Measurements from ENCODE around the gene FAM135A.

Gene FAM135A

DNA sequence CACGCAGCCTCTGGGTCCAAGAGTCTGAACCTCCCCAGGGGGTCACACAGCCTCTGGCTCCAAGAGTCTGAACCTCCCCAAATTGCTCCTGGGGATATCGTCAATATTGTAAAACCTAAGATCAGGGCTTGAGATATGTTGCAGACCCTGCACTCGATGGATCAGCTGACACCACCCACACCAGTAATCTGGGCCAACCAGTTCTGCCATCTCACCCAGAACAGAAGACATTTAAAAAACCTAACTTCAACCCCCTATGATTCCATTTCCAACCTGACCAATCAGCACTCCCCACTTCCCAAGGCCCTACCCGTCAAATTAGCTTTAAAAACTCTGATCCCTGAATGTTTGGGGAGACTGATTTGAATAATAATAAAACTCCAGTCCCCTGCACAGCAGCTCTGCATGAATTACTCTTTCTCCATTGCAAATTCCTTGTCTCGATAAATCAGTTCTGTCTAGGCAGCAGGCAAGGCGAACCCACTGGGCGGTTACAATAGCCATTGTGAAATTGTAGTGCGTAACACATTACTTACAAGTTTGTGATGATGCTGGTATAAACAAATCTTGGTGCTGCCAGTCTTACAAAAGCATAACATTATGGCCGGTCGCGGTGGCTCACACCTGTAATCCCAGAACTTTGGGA lies 32.4 kb upstream of the FAM135A start:
- Histone ChIP-seq H3K4me3 (ENCODE audit: low read length) (no peak overlapping the region), H3K9ac (ENCODE audit: low read length) (no peak overlapping the region), H3K36me3 (ENCODE audit: control insufficient read depth, insufficient read depth, low read length) (no peaks in the 10 kb centered on the region)

DNA sequence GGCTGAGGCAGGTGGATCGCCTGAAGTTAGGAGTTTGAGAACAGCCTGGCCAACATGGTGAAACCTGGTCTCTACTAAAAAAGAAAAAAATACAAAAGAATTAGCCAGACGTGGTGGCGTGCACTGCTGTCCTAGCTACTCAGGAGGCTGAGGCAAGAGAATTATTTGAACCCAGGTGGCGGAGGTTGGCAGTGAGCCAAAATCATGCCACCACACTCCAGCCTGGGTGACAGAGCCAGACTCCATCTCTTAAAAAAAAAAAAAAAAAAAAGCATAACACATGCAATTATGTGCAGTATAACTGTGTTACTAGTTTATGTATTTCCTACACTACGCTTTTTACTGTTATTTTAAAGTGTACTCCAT lies 31.9 kb upstream of the FAM135A start:
- Histone ChIP-seq H3K36me3 (ENCODE audit: control insufficient read depth, insufficient read depth, low read length) (no peaks in the 10 kb centered on the region), H3K9me3 (ENCODE audit: control insufficient read depth, low read length) (no peaks in the 10 kb centered on the region), H3K27me3 (ENCODE audit: control insufficient read depth, insufficient read depth, low read length) (no peaks in the 10 kb centered on the region), H3K9ac (ENCODE audit: low read length) (no peak overlapping the region), H3K4me1 (ENCODE audit: control insufficient read depth, insufficient read depth, low read length) (no peaks in the 10 kb centered on the region), H3K4me3 (ENCODE audit: low read length) (no peak overlapping the region)

More for the DNA sequence above, 32.4 kb upstream of the FAM135A start:
- H3K4me1 ChIP-seq (ENCODE audit: control insufficient read depth, insufficient read depth, low read length) = no peaks in the 10 kb centered on the region
- H3K27me3 ChIP-seq (ENCODE audit: control insufficient read depth, insufficient read depth, low read length) = no peaks in the 10 kb centered on the region
- no peaks in the 10 kb centered on the region for H3K9me3 ChIP-seq (ENCODE audit: control insufficient read depth, low read length)

DNA sequence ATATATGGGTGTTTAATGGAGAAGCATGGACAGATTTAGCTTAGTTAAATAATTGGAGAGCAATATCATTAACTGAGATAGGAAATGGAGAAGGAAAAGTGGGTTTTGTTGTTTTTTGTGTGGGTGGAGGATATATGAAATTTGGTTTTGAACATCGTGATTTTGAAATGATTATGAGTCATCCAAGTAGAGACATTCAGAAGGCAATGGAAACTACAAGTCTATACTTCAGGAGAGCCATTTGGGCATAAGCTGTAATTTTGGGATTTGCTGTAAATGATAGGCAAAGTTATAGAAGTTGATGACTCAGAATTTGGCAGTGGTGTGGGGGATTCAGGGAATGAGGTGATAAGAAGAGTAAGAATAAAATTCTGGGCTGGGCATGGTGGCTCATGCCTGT lies 27.4 kb upstream of the FAM135A start:
- Histone ChIP-seq H3K9me3 (ENCODE audit: control insufficient read depth, low read length) (no peaks in the 10 kb centered on the region), H3K9ac (ENCODE audit: low read length) (no peak overlapping the region), H3K36me3 (ENCODE audit: control insufficient read depth, insufficient read depth, low read length) (no peaks in the 10 kb centered on the region), H3K4me3 (ENCODE audit: low read length) (no peak overlapping the region), H3K27me3 (ENCODE audit: control insufficient read depth, insufficient read depth, low read length) (no peaks in the 10 kb centered on the region), H3K4me1 (ENCODE audit: control insufficient read depth, insufficient read depth, low read length) (peaks cover 6% of the 10 kb centered on the region)

DNA sequence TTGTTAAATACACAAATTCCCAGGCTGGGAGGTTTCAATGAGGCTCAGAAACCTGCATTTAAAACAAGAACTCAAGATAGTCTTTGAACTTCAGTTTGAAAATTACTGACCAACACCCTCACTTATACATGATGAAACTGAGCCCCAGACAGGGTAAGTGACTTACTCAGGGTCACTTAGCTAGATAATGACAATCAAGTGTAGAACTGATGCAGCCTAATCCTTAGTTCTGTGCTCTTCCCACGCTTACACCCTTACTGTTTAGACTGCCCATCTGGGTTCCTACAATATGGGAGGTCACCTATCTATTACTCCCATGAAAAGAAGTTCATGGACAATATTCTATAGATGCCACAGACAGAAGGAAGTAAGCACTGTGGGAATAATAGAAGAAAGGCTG lies 24.5 kb upstream of the FAM135A start:
- Histone ChIP-seq H3K4me3 (ENCODE audit: low read length) (no peak overlapping the region), H3K4me1 (ENCODE audit: control insufficient read depth, insufficient read depth, low read length) (peaks cover 10% of the 10 kb centered on the region), H3K27me3 (ENCODE audit: control insufficient read depth, insufficient read depth, low read length) (no peaks in the 10 kb centered on the region), H3K9me3 (ENCODE audit: control insufficient read depth, low read length) (no peaks in the 10 kb centered on the region), H3K36me3 (ENCODE audit: control insufficient read depth, insufficient read depth, low read length) (no peaks in the 10 kb centered on the region), H3K9ac (ENCODE audit: low read length) (no peak overlapping the region)

DNA sequence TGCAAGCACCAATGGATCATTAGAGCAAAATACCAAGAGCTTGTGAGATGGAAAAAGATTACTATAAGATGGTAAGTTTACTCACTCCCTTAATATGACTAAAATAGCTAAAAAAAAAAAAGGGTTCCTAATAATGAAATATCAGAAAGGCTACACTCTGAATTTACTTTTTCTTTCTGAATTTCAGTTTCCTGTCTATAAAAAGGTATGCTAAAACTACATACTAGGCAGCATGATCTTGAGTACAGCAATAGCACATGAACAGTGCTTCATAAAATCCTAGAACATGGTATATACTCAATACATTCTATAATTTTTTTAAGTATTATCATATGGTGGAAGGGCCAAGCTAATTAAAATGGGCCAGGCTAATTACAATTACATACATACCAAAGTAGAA lies 24.0 kb upstream of the FAM135A start:
- H3K9me3 ChIP-seq (ENCODE audit: control insufficient read depth, low read length) = no peaks in the 10 kb centered on the region
- H3K4me3 ChIP-seq (ENCODE audit: low read length) = no peak overlapping the region

DNA sequence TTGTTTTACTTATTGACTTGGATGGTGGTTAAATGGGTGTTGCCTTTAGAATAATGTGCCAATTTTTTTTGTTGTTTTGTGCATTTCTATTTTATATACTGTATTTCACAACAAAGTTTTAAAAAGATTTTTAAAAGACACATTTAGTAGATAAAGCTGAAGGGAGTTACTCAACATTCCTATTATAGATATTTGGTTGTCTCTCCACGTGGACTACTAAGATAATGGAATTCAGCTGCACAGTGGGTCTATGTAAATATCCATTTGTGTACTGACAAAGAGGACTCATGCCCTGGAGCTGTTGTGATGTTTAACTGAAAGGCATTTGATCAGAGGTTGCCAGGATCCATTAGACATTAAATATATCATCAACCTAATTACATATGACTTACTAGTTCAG lies 23.2 kb upstream of the FAM135A start:
- H3K9me3 ChIP-seq (ENCODE audit: control insufficient read depth, low read length) = no peaks in the 10 kb centered on the region
- H3K4me1 ChIP-seq (ENCODE audit: control insufficient read depth, insufficient read depth, low read length) = peaks cover 18% of the 10 kb centered on the region
- H3K36me3 ChIP-seq (ENCODE audit: control insufficient read depth, insufficient read depth, low read length) = no peaks in the 10 kb centered on the region

More for the DNA sequence above, 24.0 kb upstream of the FAM135A start:
- Histone ChIP-seq H3K4me1 (ENCODE audit: control insufficient read depth, insufficient read depth, low read length) (peaks cover 10% of the 10 kb centered on the region), H3K36me3 (ENCODE audit: control insufficient read depth, insufficient read depth, low read length) (no peaks in the 10 kb centered on the region), H3K27me3 (ENCODE audit: control insufficient read depth, insufficient read depth, low read length) (no peaks in the 10 kb centered on the region), H3K9ac (ENCODE audit: low read length) (no peak overlapping the region)

DNA sequence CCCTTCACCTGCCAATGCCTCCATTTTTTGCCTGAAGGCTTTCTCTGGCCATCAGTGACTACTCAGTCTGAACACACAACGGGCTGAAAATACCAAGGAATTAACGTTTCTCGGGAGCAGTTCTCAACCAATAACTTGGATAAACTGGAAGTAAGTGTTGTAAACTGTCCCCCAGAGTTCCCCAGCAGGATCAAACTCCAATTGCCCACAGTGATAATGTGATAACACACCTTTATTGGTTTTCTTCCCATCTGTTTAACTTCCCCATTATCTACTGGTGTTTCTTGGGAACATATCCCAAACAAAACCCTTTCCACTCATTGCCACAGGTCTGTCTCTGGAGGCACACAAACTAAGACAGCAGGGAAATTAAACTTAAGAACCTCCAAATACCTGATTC lies 21.8 kb upstream of the FAM135A start:
- peaks cover 26% of the 10 kb centered on the region for H3K4me1 ChIP-seq (ENCODE audit: control insufficient read depth, insufficient read depth, low read length)
- no peaks in the 10 kb centered on the region for H3K36me3 ChIP-seq (ENCODE audit: control insufficient read depth, insufficient read depth, low read length)
- H3K27me3 ChIP-seq (ENCODE audit: control insufficient read depth, insufficient read depth, low read length) = no peaks in the 10 kb centered on the region
- H3K9ac ChIP-seq (ENCODE audit: low read length) = no peak overlapping the region
- no peaks in the 10 kb centered on the region for H3K9me3 ChIP-seq (ENCODE audit: control insufficient read depth, low read length)
- H3K4me3 ChIP-seq (ENCODE audit: low read length) = no peak overlapping the region

More for the DNA sequence above, 23.2 kb upstream of the FAM135A start:
- Histone ChIP-seq H3K9ac (ENCODE audit: low read length) (no peak overlapping the region), H3K4me3 (ENCODE audit: low read length) (no peak overlapping the region), H3K27me3 (ENCODE audit: control insufficient read depth, insufficient read depth, low read length) (no peaks in the 10 kb centered on the region)

DNA sequence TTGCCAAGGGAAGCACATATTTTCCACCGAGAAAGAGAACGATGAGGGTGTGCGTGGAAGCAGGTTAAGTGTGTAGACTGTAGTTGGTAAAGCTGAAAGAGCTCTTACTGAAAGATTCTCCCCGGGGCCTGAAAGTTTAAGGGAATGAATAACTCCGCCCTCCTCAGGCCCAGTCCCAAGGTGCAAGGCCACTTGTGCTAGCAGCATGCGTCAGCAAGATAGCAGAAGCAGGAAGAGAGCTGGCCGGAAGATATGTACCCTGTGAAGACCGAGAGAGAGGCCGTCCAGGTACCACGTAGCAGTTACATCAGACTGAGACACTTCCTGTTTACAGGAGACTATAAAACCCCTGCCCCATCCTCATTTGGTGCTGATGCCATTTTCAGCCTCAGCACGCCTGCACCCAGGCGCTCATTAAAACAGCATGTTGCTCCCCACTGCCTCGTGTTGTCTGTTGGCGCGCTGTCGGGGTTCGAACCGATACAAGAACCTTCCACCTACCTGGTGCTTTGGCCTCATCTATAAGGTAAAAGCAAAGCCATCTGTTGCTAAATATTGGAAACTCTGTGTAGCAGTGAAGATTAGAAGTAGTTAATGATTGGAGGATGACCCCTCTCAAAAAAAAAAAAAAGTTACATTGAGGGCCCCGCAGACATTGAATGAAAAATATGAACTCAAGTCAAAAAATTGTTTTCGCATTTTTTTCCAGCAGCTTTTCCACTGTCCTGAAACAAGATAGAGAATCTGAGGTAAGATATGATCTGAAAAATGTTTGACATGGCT lies 18.6 kb upstream of the FAM135A start:
- Histone ChIP-seq H3K36me3 (ENCODE audit: control insufficient read depth, insufficient read depth, low read length) (no peaks in the 10 kb centered on the region), H3K27me3 (ENCODE audit: control insufficient read depth, insufficient read depth, low read length) (no peaks in the 10 kb centered on the region), H3K4me3 (ENCODE audit: low read length) (no peak overlapping the region), H3K4me1 (ENCODE audit: control insufficient read depth, insufficient read depth, low read length) (peaks cover 30% of the 10 kb centered on the region), H3K9ac (ENCODE audit: low read length) (no peak overlapping the region), H3K9me3 (ENCODE audit: control insufficient read depth, low read length) (no peaks in the 10 kb centered on the region)

DNA sequence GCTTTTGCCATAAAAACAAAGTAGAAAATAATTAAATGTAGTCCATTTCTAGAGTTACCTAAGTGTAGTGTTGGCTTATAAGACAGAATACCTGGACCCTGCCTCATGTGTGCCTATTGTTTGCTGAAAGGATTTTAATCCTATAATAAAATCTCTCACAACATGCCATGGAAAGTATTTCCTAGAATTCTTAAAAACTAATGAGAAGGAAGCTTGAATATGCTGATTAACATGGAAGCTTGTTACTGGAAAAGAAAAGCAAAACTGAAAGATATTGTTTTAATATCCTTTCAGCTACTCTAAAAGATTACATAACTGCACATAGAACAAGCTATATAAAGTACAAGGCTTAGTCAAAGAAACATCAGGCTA lies 18.0 kb upstream of the FAM135A start:
- H3K4me1 ChIP-seq (ENCODE audit: control insufficient read depth, insufficient read depth, low read length) = peaks cover 33% of the 10 kb centered on the region
- H3K4me3 ChIP-seq (ENCODE audit: low read length) = no peak overlapping the region
- no peaks in the 10 kb centered on the region for H3K9me3 ChIP-seq (ENCODE audit: control insufficient read depth, low read length)
- no peaks in the 10 kb centered on the region for H3K36me3 ChIP-seq (ENCODE audit: control insufficient read depth, insufficient read depth, low read length)
- no peaks in the 10 kb centered on the region for H3K27me3 ChIP-seq (ENCODE audit: control insufficient read depth, insufficient read depth, low read length)
- no peak overlapping the region for H3K9ac ChIP-seq (ENCODE audit: low read length)

DNA sequence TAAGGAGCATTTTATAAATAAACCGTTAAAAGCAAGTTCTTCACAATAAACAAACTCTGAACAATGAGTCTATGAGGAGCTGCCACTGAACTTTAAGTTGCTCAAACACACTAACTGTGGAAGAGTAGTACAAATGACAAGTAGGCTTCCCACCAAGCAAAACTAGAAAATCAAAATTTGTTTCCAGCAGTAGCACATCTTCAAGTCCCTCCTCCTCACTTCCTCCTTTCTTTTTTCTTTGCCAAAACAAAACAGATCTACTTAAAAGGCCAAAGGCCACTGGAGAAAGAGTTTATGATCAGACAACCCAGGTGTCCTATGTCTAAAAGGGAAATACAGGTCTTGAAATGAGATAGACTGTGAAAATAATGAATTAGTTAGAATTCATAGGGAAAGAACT lies 17.1 kb upstream of the FAM135A start:
- no peak overlapping the region for H3K9ac ChIP-seq (ENCODE audit: low read length)
- H3K27me3 ChIP-seq (ENCODE audit: control insufficient read depth, insufficient read depth, low read length) = no peaks in the 10 kb centered on the region
- H3K4me3 ChIP-seq (ENCODE audit: low read length) = no peak overlapping the region
- H3K9me3 ChIP-seq (ENCODE audit: control insufficient read depth, low read length) = no peaks in the 10 kb centered on the region
- peaks cover 33% of the 10 kb centered on the region for H3K4me1 ChIP-seq (ENCODE audit: control insufficient read depth, insufficient read depth, low read length)
- no peaks in the 10 kb centered on the region for H3K36me3 ChIP-seq (ENCODE audit: control insufficient read depth, insufficient read depth, low read length)

DNA sequence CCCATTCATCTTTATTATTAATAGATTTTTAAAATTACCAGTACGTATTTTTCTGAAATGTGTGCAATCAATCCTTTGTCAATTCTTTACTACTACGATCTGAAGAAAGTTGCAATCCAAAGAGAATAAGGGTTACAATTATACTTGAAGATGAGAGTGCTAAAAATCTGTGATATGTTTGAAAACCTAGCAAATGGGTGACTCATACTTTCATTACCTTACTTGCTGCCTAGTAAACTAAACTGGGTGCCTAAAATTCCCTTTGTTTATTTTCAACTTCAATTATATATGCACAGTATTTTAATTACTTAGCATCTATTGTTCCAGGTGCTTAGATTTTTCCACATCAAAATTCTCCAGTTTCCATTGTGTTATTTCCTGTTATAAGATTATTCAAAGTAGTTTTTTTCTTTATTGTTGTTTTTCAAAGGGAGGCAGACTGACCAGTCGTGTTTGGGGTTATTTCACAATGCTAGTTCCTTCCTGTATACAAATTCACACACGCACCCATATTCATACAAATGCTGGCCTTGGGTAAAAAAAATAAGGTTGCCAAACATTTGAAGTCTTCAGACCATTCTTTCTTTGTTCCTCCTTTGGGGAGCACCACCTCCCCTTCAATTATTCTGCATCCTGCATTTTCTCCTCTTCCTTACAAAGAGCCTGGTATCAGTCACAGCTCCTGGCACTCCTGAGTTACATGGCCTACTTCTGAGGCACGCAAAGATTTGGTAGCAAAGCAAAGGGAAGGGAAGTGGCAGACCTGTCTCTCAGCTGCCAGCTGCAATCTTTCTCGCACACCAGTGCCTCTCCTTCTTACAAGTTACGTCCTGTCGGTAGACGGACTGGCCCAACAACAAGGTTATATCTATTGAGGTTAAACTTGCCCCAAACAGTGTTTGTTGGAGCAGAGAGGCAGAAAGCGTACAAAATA lies 16.2 kb upstream of the FAM135A start:
- Histone ChIP-seq H3K4me1 (ENCODE audit: control insufficient read depth, insufficient read depth, low read length) (peaks cover 29% of the 10 kb centered on the region), H3K4me3 (ENCODE audit: low read length) (no peak overlapping the region), H3K9ac (ENCODE audit: low read length) (no peak overlapping the region), H3K9me3 (ENCODE audit: control insufficient read depth, low read length) (no peaks in the 10 kb centered on the region), H3K27me3 (ENCODE audit: control insufficient read depth, insufficient read depth, low read length) (no peaks in the 10 kb centered on the region), H3K36me3 (ENCODE audit: control insufficient read depth, insufficient read depth, low read length) (no peaks in the 10 kb centered on the region)

Data from mucosa of stomach (tissue), 1 donor.